HG02973 (cell line): ENCODE results near the gene MARCHF10.

Experiments used
- ATAC-seq: cut with Tn5 transposase; IDR thresholded peaks from one replicate; pipeline ENCODE4 v1.9.1; 2021; ENCODE audit warnings: moderate library complexity; ENCODE audit not compliant: unreplicated experiment

Gene MARCHF10

DNA sequence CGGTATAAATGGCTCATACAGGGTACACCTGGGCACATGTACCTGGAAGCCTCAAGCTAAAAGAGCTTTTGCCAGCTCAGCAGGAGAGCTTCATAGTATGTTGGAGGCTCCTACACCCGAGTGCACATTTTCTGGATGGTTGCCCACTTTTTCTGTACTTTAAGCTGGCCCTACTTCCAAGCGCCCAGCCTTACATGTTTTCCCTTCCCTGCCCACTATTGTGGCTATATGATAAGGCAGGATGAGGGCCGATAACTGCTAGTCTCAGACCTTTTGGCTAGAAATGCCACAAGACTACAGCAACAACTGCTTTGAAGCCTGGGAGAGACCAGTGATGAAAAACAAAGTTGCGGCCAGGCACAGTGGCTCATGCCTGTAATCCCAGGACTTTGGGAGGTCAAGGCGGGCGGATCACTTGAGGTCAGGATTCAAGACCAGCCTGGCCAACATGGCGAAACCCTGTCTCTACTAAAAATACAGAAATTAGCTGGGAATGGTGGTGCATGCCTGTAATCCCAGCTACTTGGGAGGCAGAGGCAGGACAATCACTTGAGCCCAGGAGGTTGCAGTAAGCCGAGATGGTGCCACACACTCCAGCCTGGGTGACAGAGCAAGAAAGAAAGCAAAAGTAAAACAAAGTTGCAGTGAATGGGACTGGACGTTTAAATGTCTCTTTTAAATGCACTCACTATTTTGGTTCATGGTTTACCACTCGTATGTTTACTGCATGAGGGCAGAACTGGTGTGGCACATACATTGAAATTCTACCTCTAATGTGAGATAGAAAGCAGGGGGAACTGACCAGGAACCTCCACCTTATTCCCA is 14.2 kb upstream of the MARCHF10 start:
- ATAC-seq = no peak

DNA sequence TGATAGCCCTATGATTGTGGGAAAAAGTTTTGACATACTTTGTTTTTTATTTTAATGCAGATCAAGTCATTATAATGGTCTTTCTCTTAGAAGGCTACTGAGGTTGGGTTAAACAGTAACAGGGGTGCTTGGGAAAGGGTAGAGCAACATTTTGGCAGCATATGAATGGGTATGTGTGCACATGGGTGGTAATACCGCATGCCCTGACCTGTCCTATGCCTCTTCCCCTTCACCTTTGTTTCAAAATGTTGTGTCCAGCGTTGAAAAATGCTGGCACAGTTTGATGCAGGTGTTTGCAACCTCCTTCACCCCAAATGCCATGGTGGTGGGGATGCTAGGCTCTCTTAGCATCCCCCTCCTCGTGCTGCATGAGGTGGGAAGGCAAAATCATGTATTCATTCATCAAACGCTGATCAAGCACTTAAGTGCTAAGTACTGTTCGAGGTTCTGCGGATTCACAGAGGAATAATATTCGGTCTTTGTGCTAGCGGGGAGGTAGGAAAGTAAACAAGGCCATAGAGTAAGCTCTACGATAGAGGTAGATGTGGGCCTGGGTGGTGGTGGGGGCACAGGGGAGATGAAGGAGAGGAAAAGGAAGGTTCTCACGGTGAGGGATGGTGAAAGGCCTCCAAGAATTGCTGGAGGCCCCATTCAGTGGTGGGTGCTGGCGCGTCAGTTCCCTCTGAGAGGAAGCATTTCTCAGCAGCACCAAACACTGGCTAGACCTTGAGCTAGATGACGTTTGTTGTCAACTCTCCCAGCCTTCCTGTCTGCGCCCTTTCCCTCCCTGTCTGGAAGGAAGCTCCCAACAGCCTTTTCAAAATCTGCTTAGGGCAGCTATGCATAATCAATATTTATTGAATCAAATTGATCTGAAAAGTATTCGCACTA is 13.3 kb upstream of the MARCHF10 start:
- ATAC-seq = no peak

DNA sequence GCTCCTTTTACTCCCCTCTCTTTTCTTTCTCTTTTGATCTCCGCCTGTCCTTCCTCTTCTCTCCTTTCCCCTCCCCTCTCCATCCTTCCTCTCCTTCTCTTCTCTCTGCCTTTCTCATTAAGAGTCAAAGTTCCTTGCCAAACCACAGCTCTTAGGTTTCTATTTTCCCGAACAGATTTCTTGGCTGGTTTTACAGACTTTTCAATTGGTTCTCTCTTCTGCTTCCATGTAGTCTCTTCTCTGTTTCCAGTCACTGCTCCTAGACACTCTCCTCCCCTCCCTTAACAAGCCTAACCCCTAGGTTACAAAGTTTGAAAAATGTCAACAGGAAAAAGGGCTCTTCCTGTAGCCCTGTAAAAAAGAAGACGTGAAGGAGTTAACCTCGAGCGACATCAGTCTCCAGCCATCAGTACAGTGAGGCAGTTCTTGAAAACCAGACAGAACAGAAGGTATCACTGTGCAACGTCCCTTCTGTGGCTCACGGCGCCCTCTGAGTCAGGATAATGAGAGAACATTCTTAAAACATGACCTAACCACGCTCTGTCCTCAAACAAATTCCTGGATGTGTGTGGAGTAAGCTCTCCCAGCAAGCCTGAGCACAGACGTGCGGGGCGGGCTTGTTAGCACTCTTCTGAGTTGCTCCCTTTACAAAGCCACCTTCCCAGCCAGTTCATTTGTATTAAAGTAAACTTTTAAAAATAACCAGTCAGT is 11.6 kb upstream of the MARCHF10 start:
- ATAC-seq = no peak

DNA sequence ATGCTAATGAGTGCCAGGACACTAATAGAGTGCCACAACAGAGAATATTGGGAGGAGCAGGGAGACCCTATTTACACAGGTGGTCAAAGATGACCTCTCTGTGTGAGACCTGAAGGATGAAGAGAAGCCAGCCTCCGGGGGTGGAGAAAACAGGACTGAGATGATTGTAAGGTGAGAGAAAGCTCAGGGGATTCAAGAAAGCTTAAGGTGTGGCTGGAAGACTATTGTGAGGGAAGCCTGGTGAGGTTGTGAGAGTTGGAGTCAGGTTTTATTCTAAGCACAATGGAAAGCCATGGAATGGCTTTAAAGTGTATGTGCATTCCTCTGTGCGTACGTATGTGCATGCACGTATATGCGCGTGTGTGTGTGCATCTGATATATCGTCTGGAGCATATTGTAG is 10.4 kb upstream of the MARCHF10 start:
- no peak for ATAC-seq

DNA sequence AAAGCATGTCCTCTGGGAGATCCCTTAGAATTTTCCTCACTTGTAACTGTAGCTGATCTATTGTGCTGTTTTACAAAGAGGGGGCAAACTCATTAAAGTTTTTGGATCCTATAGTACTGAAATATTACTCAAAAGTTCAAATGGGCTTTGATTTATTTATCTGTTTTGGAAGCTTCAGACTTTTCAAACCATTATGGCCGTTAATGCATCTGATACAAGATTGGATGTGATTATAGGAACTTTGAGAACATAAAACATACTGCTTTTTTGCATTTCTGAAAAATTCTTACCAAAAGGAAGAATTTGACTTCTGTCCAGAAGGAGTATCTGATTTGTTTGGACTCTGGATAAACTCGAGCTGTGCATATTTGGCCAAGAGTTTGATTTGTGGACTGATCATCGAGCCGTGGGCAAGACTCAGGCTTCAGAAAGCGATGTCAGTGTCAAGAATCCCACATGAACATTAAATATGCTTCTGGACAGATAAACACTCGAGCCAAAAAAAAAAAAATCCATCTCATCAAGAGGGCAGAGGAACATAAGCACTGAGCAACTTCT is 8.2 kb upstream of the MARCHF10 start:
- no peak for ATAC-seq

DNA sequence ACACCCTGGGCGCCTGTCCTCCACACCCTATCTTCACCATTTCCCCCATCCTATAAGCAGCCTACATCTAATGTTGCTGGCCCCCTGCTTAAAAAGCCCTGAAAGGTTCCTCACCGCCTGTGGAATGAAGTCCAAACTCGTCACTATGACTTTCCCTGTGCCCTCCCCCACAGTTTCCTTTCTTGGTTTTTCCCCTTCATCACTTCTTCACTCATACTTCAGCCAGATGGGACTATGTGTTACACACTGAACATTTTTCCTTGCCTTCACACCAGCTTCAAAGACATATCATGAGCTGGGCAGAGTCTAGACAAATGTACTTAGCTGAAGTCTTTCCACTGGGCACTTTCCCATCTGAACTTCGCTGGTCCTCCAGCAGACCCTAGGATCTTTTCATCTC is 1.5 kb upstream of the MARCHF10 start:
- no peak for ATAC-seq

DNA sequence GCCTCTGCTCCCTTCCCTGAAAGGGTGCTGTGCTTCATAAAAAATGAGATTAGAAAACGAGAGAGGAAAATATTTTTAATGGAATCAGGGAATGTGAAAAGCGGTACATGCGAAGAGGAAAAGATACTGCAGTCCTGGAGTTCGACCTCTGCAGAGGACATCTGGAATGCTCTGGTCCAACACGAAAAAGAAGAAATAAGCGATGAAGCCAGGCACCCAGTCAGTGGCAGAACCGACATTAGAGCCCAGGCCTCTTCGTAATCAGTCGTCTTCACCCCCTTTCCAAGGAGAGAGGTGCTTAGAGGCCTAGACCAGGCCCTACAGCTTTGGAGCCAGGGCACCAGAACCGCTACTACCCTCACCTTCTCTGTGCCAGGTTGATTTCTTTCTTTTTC is 459 bp upstream of the MARCHF10 start:
- no peak for ATAC-seq

DNA sequence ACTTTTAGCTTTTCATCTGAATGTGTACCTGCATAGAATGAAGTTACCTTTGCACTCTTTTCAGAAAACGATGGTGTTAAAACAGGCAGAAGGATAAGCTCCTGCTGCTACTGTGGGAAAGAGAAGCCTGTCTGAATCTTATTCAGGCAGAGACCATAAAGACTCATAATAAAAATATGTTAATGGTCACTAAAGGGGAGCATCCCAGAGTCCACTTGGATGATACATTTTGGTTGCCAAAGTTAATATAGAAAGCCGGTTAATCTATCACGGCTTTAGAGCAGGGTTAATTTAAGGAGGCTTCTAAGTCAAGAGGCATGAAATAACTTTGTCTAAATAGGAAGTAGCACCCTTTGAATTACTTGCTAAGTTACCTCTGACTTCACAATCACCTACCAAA is 2.9 kb downstream of the MARCHF10 start:
- ATAC-seq = no peak

DNA sequence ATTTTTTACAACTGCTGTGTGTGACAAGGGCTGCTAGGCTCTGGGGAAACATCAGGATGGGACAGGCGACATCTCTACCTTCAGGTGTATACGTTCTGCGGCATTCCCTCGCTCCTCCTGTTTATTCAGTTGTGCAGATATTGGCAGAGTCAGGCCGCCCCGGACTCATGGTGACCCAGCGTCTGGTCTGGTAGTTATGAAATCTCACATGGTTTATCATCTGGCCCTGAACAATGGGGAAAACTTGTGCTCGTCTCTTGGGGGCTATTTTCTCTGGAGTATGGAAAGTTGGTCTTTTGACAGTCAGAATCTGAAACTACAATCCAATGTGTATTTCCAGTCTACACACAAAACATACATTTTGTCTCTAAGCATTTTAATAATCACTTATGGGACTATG is 3.3 kb downstream of the MARCHF10 start:
- ATAC-seq = no peak

DNA sequence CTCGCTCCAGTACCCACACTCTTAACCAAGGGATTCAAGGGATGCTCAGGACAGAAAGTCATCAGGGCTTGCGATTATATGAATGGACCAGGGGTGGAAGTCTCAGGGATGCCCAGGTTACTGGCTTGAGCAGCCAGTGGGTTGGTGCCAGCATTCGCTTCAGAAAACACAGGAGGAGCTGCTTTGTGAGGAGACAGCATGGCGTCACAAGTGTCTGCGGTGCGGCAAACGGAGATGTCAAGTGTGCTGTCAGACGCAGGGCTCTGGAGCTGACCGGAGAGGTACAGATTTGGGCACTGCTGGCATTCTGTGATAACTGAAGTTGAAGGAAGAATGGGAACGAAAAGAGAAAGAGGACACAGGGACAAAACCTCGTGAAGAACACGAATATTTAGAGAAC is 4.1 kb downstream of the MARCHF10 start:
- ATAC-seq = no peak

DNA sequence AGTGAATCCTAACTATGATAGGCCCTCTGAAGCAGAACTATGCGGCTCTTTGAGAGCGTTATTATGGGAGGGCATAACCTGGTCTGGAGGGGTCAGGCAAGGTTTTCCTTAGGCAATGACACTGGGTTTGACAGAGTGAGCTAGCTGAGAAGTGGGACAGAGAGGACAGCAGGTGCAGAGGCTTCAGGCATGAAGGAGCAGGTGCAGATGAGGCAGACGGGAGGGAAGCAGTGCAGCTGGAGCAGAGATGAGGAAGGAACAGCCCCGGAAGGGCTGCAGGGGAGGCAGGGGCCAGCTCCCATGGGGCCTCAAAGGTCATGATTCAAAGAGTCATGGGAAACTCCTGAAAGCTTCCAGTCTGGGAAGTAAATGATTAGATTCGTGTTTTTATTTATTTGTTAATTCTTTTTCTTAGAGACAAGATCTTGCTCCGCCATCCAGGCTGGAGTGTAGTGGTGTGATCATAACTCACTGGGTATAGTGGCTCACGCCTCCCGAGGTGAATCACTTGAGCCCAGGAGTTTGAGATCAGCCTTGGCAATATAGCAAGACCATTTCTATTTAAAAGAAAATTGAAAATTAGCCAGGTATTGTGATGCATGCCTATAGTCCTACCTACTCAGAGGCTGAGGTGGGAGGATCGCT is 5.4 kb downstream of the MARCHF10 start:
- no peak for ATAC-seq

DNA sequence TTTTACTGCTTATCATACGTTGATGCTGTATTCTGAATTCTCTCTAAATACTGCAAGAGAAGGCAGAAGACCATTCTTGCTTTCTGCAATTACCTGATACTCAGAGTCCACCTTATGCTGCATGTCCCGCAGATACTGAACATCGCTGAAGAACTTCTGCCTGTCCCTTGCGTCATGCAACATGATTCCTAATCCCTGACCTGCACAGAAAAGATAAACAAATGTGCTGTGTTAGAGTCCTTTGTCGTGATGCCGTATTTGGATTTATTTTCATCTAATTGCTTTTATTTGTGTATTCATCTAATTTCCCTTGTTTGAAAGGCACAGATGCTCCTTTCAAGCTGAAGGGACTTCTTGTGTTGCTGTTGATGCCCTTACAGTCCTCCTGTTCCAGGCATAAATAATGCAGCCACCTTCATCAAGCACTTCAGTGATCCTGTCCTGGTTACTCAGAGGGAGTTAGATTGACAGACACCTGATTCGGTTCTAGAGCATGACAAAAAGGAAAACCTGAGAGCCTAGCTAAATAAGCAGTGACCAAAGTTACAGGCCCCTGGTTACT is 6.5 kb downstream of the MARCHF10 start:
- no peak for ATAC-seq

DNA sequence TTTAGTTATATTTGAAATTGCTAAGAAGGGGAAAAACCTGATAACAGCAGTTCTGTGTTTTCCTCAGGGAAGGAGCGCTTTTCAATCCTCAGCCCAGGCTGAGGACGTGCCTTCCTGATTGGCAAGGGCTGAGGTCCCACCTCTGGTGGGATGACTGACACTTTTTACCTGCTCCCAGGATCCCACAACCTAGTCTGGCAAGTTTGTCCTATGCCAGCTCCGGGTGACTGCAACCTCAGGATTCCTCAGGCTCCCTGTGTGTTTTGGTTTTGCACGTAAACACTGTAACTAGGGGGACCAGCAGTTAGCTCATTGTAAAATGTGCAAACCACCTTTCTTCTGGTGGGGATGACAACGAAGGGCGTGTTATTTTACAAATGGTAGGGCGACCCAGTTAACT is 7.5 kb downstream of the MARCHF10 start:
- no peak for ATAC-seq

DNA sequence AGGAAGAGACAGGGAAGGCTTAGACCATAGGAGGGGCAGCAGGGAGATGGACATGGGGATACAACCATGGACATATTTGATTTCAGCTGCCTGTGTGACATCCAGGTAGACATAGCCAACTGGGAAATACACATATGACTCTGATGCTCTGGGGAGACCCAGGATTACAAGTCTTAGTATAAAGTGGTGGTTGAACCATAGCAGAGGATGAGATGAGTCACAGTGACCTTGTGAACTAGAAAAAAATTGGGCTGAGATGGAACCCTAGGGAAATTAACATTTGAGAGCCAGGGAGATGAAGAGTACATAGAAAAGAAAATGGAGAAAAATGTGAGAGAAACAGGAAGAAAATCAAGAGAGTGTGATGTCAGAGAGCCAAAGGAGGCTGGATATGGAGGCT is 10.2 kb downstream of the MARCHF10 start:
- no peak for ATAC-seq

DNA sequence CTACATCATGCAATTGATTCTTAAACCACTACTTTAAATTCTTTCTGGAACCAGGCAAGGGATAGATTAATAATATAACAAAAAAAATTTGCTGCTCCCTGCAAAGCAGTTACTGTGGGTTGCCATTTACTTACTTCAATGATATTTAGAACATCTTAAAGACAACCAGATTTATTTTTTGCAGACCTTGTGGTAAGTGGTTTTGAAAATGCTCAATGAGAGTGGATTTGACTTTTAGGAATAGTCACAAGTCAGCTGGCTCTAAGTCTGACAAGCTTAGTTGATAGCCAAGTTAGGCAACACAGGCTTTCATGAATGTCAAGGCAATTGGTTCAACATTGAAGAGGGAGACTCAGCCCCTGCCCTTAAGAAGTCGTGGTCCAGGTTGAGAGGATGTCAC is 11.8 kb downstream of the MARCHF10 start:
- ATAC-seq = no peak

DNA sequence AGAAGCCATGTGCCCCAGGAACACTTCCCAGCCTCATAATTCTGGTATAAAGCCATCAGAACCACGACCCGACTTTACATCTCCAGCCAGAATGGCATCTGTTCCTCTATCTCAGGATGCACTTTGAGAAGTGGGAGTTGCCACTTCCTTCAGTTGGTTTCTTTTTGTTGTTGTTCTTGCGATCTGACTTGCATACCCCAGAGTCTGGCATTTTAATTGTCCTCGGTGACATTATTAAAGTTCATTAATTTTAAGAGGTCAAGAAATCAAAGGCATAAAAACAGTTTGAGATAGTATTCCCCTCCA is 13.5 kb downstream of the MARCHF10 start:
- no peak for ATAC-seq

DNA sequence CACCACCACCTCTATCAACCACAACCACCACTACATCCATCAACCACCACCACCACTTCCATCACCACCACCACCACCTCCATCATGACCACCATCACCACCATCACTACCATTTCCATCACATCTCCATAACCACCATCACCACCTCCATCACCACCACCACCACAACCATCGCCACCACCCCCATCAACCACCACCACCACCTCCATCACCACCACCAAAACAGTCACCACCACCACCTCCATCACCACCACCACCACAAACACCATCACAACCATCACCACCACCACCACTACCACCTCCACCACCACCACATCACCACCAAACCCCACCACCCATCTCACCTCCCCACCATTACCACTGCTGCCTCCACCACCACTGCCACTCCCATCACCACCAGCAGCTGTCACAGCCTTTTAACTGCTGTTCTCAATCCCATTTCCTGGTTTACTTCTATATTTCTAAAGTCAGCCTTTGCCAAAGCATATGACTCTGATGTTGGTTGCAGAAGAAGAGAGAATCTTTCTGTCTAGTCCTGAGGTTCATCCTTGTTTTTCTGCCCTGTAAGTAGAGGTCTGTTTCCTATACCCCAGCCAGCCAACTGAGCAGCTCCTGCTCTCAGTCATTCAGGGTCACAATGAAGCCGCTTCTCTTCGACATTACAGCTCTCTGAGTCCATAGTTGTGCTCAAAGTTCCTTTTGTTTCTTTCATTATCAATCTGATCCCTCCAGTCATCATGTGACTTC is 14.0 kb downstream of the MARCHF10 start:
- ATAC-seq = no peak

DNA sequence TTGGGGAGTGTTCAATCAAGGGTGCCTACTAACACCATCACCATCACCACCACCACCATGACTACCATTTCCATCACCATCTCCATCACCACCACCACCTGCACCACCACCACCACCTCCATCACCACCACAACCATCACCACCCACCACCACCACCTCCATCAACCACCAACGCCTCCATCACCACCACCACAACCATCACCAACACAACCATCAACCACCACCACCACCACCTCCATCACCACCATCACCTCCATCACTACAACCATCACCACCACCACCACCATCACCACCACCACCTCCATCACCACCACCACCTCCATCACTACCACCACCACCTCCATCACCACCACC is 15.7 kb downstream of the MARCHF10 start:
- no peak for ATAC-seq

DNA sequence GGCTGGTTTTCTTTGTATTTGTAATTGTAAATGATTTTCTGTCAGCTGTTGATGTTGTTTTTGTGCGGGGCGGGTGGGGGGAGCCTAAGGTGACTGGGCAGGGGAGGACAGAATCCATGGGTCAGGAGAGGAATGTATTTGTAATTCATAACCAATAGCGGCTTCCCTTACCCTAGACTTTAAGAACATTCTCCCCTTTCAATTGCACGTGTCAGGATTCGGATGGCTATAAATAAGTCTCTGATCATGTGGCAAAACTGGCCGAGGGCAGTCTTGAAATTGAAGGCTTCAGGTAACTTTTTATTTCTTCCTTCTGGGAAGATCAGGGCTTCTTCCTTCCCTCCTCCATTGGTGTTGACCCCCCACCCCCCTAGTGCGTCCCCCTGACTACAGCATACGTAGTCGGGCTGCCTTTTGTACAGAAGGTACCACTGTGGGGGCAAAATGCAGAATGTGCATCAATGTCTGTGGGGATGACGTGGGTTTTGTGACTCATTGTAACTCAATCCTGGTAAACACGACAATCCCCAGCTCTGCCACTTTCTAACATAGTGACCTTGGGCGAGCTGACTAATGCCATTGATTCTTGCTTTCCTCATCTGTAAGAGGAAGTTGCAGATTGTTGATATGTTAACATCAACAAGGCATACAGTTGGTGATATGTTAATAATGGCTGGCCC is 16.2 kb downstream of the MARCHF10 start:
- ATAC-seq = no peak
